NCI-H2171 (cell line): ENCODE results near the gene MYO18A.
A peak's percentile ranks its signal among the peaks of the same experiment; 100 is the strongest.

Experiments used
- DNase-seq: peaks from one replicate; lab custom pipeline; 2025; lab: John Stamatoyannopoulos, UW

The MYO18A gene

GRCh38 chr17:29167393-29168078 lies 12.7 kb downstream of the MYO18A start:
- DNase-seq: no peak

DNA sequence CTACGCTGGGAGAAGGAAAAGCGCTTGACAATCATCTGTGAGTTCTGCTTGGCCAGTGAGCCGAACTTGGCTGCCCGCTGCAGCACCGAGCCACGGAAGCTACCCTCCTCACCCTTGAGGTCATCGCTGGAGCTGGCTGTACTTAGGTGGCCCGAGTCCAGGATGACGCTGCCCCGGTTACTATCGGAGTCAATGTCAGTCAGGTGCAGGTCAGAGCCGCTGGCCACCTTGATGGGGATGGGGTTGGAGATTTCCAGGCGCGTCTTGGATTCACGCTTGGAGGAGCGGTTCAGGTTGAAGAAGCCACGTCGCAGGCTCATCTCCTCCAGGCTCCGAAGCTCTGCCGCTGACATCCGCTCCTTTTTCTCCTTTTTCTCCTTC lies 13.7 kb downstream of the MYO18A start:
- no peak for DNase-seq

GRCh38 chr17:29165800-29166506 lies 14.2 kb downstream of the MYO18A start:
- no peak for DNase-seq

DNA sequence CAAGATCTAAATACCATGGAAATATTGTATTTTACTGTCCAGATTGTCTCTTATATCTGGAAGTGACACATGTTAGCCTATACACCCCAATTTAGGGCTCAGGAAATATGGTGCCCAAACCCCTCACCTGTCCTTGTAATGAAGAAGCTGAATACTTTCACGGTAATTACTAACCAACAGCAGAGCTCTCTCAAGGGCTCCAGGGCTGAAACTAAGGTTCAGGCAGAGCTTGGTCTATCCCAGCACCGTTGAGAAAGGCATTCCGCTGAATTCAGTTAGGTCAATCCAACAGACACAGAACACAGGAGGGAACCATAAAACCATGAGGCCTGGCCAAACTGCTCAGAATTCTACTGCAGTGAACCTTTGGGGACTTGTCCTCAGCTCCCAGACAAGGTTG lies 14.9 kb downstream of the MYO18A start:
- no peak for DNase-seq

GRCh38 chr17:29163563-29163962 lies 16.6 kb downstream of the MYO18A start:
- DNase-seq: peak; percentile 90

GRCh38 chr17:29162909-29163341 lies 17.3 kb downstream of the MYO18A start:
- DNase-seq: peak; percentile 73

DNA sequence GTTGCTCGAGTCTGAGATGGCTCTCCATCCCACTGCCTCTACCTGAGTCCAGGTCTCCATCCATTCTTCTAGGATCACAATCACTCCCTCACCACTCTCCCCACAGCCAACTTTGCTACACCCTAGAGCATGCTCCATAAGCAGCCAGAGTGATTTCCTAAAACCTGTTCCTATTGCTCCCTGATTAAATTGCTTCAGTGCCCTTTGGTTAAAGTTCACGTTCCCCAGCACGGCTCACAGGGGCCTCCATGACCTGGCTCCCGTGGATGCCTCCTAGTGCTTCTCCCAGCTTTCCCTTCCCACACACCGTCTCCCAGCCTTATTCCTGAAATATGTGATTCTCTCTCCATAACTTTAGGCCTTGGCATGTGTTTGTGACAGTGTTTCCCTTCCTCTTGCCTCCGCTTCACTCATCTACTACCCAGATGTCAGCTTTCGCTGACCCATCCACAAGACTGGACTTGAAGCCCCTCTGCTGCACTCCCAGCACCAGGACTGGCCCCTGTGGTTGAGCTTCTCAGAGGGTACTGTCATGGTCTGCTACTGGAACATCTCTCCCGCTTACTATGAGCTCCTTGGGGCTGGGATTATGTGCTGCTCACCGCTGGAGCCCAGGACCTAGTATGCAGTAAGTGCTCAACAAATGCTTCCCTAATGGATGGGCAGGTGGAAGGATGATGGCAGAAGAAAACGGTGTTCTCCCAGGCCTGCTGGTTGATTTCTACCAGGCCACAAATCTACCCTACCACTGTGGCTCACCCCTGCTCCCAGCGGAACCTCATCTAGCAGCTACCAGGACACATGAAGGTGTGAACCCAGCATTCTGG lies 17.9 kb downstream of the MYO18A start:
- no peak for DNase-seq

- DNase-seq: no peak
These were observed 19.9 kb downstream of the MYO18A start for GRCh38 chr17:29160253-29160652.

DNA sequence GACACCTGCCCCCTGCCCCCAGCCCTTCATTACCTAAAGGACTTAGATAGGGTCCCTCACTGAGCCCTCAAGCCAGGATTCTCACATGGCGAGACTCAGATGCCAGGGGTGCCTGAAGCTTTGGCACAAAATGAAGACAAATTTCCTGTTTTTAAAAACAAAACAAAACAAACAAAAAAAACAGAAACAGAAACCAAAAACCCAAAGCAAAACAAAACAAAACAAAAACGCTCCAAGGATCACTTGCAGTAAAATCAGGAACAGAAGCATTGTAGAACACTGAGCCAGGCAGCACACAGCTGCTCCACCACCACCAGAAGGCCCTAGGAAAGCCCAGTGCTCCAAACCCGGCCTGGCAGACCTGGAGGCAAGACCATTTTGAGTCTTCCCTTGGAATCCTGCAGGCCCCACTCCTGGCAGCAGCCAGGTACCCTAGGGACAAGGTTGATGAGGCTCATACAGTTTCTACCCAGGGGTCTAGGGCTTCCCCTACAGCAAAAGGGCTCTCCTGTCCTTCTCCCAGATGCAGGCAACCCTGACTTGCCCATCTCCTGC lies 20.8 kb downstream of the MYO18A start:
- DNase-seq: no peak

GRCh38 chr17:29158488-29159275 lies 21.5 kb downstream of the MYO18A start:
- no peak for DNase-seq

- DNase-seq: no peak
These were observed 22.1 kb downstream of the MYO18A start for GRCh38 chr17:29158096-29158487.

GRCh38 chr17:29157310-29157709 lies 22.9 kb downstream of the MYO18A start:
- DNase-seq: no peak

DNA sequence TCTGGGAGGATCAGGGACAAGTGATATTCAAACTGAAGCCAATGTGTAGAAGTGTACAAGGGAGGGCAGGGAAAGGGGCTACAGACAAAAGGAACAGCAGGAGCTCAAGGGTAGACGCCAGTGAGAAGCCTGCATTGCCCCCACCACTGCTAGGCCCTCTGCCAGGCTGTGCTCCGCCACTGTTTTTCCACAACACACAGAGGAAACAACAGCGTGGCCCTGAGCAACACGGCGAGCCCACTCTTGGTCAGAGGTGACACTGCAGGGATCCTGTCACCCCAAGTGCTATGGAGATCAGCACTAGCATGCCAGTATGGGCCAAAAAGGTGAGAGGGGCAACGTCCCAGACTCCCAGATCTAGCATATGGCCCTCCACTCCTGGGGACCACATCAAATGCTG lies 23.4 kb downstream of the MYO18A start:
- DNase-seq: no peak

GRCh38 chr17:29155966-29156338 lies 24.2 kb downstream of the MYO18A start:
- DNase-seq: no peak

DNA sequence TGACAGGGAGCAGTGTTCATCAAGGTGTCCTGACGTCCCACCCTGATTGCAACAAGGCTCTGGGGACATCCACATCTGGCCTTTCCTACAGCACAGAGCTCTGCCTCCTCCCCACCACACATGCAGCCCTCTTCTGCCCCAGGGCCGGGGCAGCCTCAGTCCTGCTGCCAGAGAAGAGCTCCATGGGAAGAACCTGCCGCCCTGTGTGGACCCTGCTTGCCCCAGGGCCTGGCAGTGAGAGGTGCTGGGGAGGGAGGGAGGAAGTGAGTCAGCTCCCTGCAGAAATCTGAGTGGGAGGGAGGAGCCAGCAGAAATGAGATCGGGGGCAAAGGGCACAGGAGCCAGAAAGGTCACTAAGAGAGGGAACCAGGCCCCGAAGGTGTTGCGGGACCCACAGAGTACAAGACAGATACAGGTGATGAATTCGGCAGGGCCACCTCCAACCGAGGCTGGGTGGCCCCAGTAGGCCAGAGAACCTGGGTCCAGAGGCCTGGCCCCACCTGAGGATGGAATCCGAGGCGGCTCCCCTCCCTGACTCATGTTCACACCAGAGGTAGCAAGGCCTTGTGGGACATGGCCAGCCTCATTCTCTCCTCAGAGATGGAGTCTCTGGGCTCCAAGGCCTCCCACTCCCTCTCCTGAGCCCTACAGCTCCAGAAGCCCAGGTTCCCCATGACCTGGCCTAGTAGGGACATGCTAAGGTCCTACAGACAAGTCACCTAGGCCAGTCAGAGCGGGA lies 24.8 kb downstream of the MYO18A start:
- DNase-seq: no peak

DNA sequence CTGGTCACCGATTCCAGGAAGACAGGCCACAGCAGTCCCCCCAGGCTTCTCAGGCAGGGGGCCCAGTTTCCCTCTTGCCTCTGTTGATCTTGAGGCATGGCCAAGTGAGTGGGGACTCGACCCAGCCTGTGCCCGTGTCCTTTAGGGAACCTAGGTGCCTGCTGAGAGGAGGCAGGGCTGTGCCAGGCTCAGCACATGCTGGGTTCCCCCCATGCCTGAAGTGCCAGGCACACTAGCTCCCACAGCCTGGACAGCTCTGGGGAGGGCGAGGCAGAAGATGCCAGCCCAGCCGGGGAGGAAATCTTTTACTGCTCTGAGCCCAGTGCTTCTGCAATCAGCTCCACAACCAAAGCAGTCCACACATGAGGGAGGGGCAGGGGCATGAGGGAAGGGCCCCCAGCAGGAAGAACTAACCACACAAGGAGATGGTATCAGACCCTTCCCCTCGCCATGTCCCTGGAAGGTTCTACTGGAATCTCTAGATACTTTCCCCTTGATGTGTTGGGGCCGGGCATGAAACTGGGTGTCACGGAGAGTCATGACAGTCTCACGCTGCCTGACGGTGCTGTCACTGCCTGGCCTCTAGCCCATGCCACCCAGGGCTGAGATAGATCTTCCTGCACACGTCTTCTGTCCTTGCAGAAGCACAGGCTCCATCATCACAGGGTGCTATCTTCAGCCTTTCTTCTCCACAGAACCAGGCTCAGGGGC lies 25.5 kb downstream of the MYO18A start:
- DNase-seq: no peak

- no peak for DNase-seq
These were observed 28.6 kb downstream of the MYO18A start for GRCh38 chr17:29151567-29151966.

GRCh38 chr17:29150161-29150560 lies 30.0 kb downstream of the MYO18A start:
- DNase-seq: no peak

DNA sequence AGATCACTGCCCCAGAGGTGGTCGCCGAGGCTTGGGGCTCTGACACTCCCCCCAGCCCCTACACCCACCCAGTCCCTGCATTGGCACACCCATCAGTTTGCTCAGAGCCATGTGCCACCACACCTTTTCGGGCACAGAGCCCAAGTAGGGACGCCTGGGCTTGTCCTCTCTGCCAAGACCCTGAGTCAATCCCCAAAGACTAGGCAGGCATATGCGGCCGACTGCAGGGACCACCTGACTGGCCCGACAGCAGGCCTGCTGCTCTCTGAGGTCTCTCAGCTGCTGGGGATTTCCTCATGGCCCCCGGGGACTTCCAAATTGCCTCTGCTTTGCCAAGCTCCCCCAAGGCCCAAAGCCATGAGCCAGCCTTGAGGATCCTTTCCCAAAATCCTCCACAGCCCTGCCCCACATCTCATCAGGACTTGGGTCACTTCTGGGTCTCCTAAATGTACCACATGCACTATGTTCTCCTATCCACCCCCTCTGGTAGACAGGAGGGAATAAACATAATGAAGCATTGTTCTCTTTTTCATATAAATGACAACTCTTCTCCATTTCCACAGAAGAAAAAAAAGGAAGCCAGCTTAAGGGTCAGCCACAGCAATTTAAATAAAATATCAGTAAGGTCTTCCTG lies 30.6 kb downstream of the MYO18A start:
- DNase-seq: peak; percentile 88
